ENCODE data around the gene ATP2C1.

GRCh38 chr3:131007782-131008181 lies 113.9 kb downstream of the ATP2C1 start:
- TF ChIP-seq CTCF (IDR thresholded peaks at IDR 0.05 in 4 of 5, conservative IDR thresholded peaks at IDR 0.05 in 1 of 5) (no peak), POLR2A (IDR thresholded peaks at IDR 0.05) (no peak)

Data from gastrocnemius medialis (tissue), 4 donors.